B cell (primary cell): ENCODE results near the gene HES4. TPM values are rescaled to one million over a fixed set of nuclear protein-coding genes. Genes with fewer than 3 reads are reported as not detected.

Experiments used
- ATAC-seq: fragments of 200-7000 bp; cut with Tn5 transposase; one replicate; pipeline ENCODE4 v1.10.0; 2021; ENCODE audit warnings: low read depth, mild to moderate bottlenecking, moderate number of reproducible peaks, moderate library complexity
- CTCF ChIA-PET: fragments of 350-600 bp; sonication (Branson Sonifier 250); formaldehyde crosslinking; loops from one replicate; lab custom pipeline; 2021; ENCODE audit warnings: antibody characterized with exemption, inconsistent platforms; lab: Charles Lee
- POLR2A ChIA-PET: fragments of 350-600 bp; sonication (Branson Sonifier 250); formaldehyde crosslinking; loops from one replicate; lab custom pipeline; 2021; ENCODE audit warnings: antibody characterized with exemption; lab: Charles Lee
- DNase-seq: peaks from one replicate; pipeline ENCODE4 v3.0.0; 2013
- H2AFZ ChIP-seq: 2 replicates; pipeline ENCODE4 v1.6.1; 2012; ENCODE audit warnings: mild to moderate bottlenecking, low read depth, low read length; ENCODE audit not compliant: insufficient read depth, poor library complexity, severe bottlenecking
- H3K27ac ChIP-seq, 2 donors: 1 replicate in 1 of 2; 2 replicates in 1 of 2; pipeline ENCODE4 v1.5.1; 2012 to 2013; ENCODE audit warnings: low read length in 2 of 2, mild to moderate bottlenecking in 2 of 2, moderate library complexity in 1 of 2
- H3K27me3 ChIP-seq, 4 experiments: fragments of 200-600 bp in 1 of 4; sonication (generic) in 1 of 4; replicated peaks in 1 of 4; 1 replicate in 2 of 4; 2 replicates in 2 of 4; pipeline versions ENCODE4 v1.6.1 to v1.7.0; 2013 to 2016; ENCODE audit warnings: low read length in 3 of 4, mild to moderate bottlenecking in 2 of 4, mixed read lengths in 1 of 4, moderate library complexity in 1 of 4; ENCODE audit not compliant: insufficient read depth in 4 of 4, control insufficient read depth in 3 of 4; ENCODE audit errors: control extremely low read depth in 1 of 4
- H3K36me3 ChIP-seq, 2 experiments: replicated peaks in 1 of 2; 1 replicate in 1 of 2; 2 replicates in 1 of 2; pipeline versions ENCODE4 v1.6.1 to v1.7.1; 2013; ENCODE audit warnings: low read length in 1 of 2; ENCODE audit not compliant: insufficient read depth in 2 of 2, control insufficient read depth in 1 of 2; ENCODE audit errors: control extremely low read depth in 1 of 2, extremely low read depth in 1 of 2
- H3K4me1 ChIP-seq, 2 donors: fragments of 200-600 bp in 1 of 2; sonication (generic) in 1 of 2; 1 replicate in 1 of 2; 2 replicates in 1 of 2; pipeline versions ENCODE4 v1.5.1 to v1.6.1; 2013 to 2017; ENCODE audit warnings: low read length in 2 of 2; ENCODE audit not compliant: control insufficient read depth in 2 of 2, insufficient read depth in 2 of 2
- H3K4me2 ChIP-seq: replicated peaks from 2 replicates; pipeline ENCODE3; 2012; ENCODE audit warnings: mild to moderate bottlenecking, low read depth, low read length; ENCODE audit not compliant: poor library complexity, severe bottlenecking
- H3K4me3 ChIP-seq, 5 experiments: fragments of 200-600 bp in 1 of 5; sonication (generic) in 1 of 5; 1 replicate in 3 of 5; 2 replicates in 2 of 5; pipeline versions ENCODE4 v1.5.1 to v1.7.0; 2011 to 2016; ENCODE audit warnings: low read length in 4 of 5, mild to moderate bottlenecking in 4 of 5, low read depth in 2 of 5, control low read depth in 1 of 5, moderate library complexity in 1 of 5; ENCODE audit not compliant: insufficient read depth in 1 of 5; ENCODE audit errors: control extremely low read depth in 1 of 5, extremely low read depth in 1 of 5
- H3K79me2 ChIP-seq: fragments of 200-600 bp; sonication (generic); one replicate; pipeline ENCODE4 v1.6.0; 2016; ENCODE audit warnings: low read length; ENCODE audit not compliant: control insufficient read depth, insufficient read depth
- H3K9ac ChIP-seq: fragments of 200-600 bp; sonication (generic); 2 replicates; pipeline ENCODE4 v1.6.1; 2017; ENCODE audit warnings: mild to moderate bottlenecking, low read length, moderate library complexity
- H3K9me3 ChIP-seq, 3 donors: one replicate each; pipeline versions ENCODE4 v1.6.1 to v1.7.1; 2013; ENCODE audit warnings: low read length in 2 of 3; ENCODE audit not compliant: control insufficient read depth in 2 of 3, insufficient read depth in 1 of 3; ENCODE audit errors: control extremely low read depth in 1 of 3
- H4K20me1 ChIP-seq: 2 replicates; pipeline ENCODE4 v1.6.0; 2012; ENCODE audit warnings: mild to moderate bottlenecking, low read length; ENCODE audit not compliant: insufficient read depth, control insufficient read depth, poor library complexity, severe bottlenecking
- H3K27ac Mint-ChIP-seq: one replicate; pipeline ENCODE4 v1.8.0; 2021; ENCODE audit warnings: mixed read lengths
- H3K27me3 Mint-ChIP-seq: one replicate; pipeline ENCODE4 v1.8.0; 2021; ENCODE audit warnings: mixed read lengths
- H3K4me1 Mint-ChIP-seq: one replicate; pipeline ENCODE4 v1.8.0; 2021; ENCODE audit warnings: mixed read lengths
- H3K4me3 Mint-ChIP-seq: one replicate; pipeline ENCODE4 v1.8.0; 2021; ENCODE audit warnings: mixed read lengths
- H3K9me3 Mint-ChIP-seq: one replicate; pipeline ENCODE4 v1.8.0; 2022; ENCODE audit warnings: mixed read lengths; ENCODE audit not compliant: insufficient read depth
- CTCF ChIP-seq: fragments of 200-600 bp; IDR thresholded peaks from one replicate; pipeline ENCODE4 v1.8.0; 2022; ENCODE audit warnings: antibody characterized with exemption, mild to moderate bottlenecking
- EZH2 ChIP-seq: IDR thresholded peaks from 2 replicates; pipeline ENCODE4 v1.6.1; 2012; ENCODE audit warnings: borderline replicate concordance, low read depth, mild to moderate bottlenecking, moderate library complexity, low read length; ENCODE audit not compliant: insufficient read depth, poor library complexity, severe bottlenecking
- WGBS: methylation state at CpG from one replicate; pipeline ENCODE4 v1.1.5; 2013; ENCODE audit warnings: missing lambda C conversion rate; ENCODE audit not compliant: insufficient coverage; 5-methylcytosine and 5-hydroxymethylcytosine counted together
- intact Hi-C: fragments of 100-400 bp; cut with micrococcal nuclease; formaldehyde crosslinking; loops from one replicate; pipeline ENCODE4 v1.10.0; 2022
- polyA plus RNA-seq: library from polyadenylated mRNA; depleted of rRNA; stranded (reverse); fragments of >200 nt; gene quantifications from 2 replicates; pipeline ENCODE4 v1.2.3, GENCODE V29; 2012
- total RNA-seq, 2 donors: library from RNA; stranded (reverse); fragments of 120-200 nt in 1 of 2; gene quantifications; 1 replicate in 1 of 2; 2 replicates in 1 of 2; pipeline versions ENCODE4 v1.2.3 to v1.2.4, GENCODE V29; 2013 to 2022

HES4 gene
- total and polyA plus RNA-seq, 2 donors (not counting 1 experiment from before 2014, with no cell fraction given), result 3.2 to 4.5 TPM

GRCh38 chr1:1014799-1015681 is 15.1 kb upstream of the HES4 start:
- Mint-ChIP-seq H3K4me3 (peak overlapping the region; percentile 95), H3K9me3 (no peaks in the 10 kb centered on the region), H3K27me3 (peaks cover 3% of the 10 kb centered on the region), H3K27ac (no peak overlapping the region), H3K4me1 (peaks cover 26% of the 10 kb centered on the region)
- CTCF ChIA-PET, result interaction anchor here (1.5 to 2.0 kb wide), 3 partner anchors 12 to 277 kb away, joined by 4 to 7 read pairs (median 5); no protein-coding TSS in a partner anchor
- Histone ChIP-seq H3K36me3 (no peaks in the 10 kb centered on the region), H3K79me2 (peaks cover 20% of the 10 kb centered on the region), H3K27ac (no peak overlapping the region), H4K20me1 (no peaks in the 10 kb centered on the region), H3K27me3 (no peaks in the 10 kb centered on the region), H3K4me1 (peaks cover 19 to 29% of the 10 kb centered on the region in 2 donors), H3K9me3 (peaks cover 0 to 6% (median 0%) of the 10 kb centered on the region in 3 donors), H3K4me3 (no peak overlapping the region), H3K4me2 (peak overlapping the region; percentile 96), H3K9ac (no peak overlapping the region), H2AFZ (no peak overlapping the region)
- no peak for ATAC-seq
- intact Hi-C loops, result loop anchor here (5.0 to 10.0 kb wide), 2 partner anchors 50 to 292 kb away; partner anchors contain the start of genes ACAP3 and PUSL1
- peak; percentile 17 for TF ChIP-seq CTCF
- TF ChIP-seq EZH2, result no peak
- WGBS, result 87% methylated on average over 17 of the region's 20 CpGs
- no peak for DNase-seq
- POLR2A ChIA-PET, result no interaction called here
